AG04450 (cell line): ENCODE data around the gene LAPTM4A. TPM values are rescaled to one million over a fixed set of nuclear protein-coding genes. Genes with fewer than 3 reads are reported as not detected.
"Not testable (repeated sequence)": the region's sequence is repeated elsewhere in the genome, so short reads cannot be mapped to it uniquely, and the experiment has no call there.

Source experiments
- CTCF ChIA-PET: fragments of 300-600, 350-600 bp; formaldehyde crosslinking; extraction: SDS; loops from one replicate; lab custom pipeline; 2022; ENCODE audit warnings: antibody characterized with exemption, inconsistent platforms; lab: Charles Lee
- POLR2A ChIA-PET: fragments of 350-600 bp; formaldehyde crosslinking; extraction: SDS; loops from one replicate; lab custom pipeline; 2021; ENCODE audit warnings: antibody characterized with exemption, inconsistent platforms; lab: Yijun Ruan, JAX
- DNase-seq: peaks from one replicate; pipeline ENCODE4 v3.0.0-alpha.2; 2011; ENCODE audit warnings: low read depth, low spot score
- H3K27ac ChIP-seq: one replicate; pipeline ENCODE4 v1.5.1; 2012; ENCODE audit warnings: low read depth, low read length, control low read depth
- H3K27me3 ChIP-seq: one replicate; pipeline ENCODE4 v1.6.0; 2012; ENCODE audit warnings: low read length; ENCODE audit not compliant: control insufficient read depth, insufficient read depth
- H3K4me3 ChIP-seq: 2 replicates; pipeline ENCODE4 v1.5.1; 2011; ENCODE audit warnings: mild to moderate bottlenecking, low read depth, low read length, control low read depth
- H3K9me3 ChIP-seq: 2 replicates; pipeline ENCODE4 v1.5.1; 2012; ENCODE audit warnings: low read length; ENCODE audit not compliant: control insufficient read depth, insufficient read depth
- CTCF ChIP-seq: IDR thresholded peaks from 2 replicates; pipeline ENCODE4 v1.5.1; 2011; ENCODE audit warnings: low read depth, low read length, control low read depth, inconsistent platforms
- polyA plus RNA-seq: library from polyadenylated mRNA; depleted of rRNA; stranded (reverse); fragments of >200 nt; gene quantifications from 2 replicates; pipeline ENCODE4 v1.2.3, GENCODE V29; 2011

The LAPTM4A gene
- polyA plus RNA-seq, 1 experiment = 1,416 TPM

- POLR2A ChIA-PET = no interaction called here
- H3K27ac ChIP-seq = no peak overlapping the region
- H3K4me3 ChIP-seq = no peak overlapping the region
- peaks cover 2% of the 10 kb centered on the region for H3K27me3 ChIP-seq
- no peak for TF ChIP-seq CTCF
- H3K9me3 ChIP-seq = peaks cover 4% of the 10 kb centered on the region
- CTCF ChIA-PET = interaction anchor here (3.2 kb wide), 1 partner anchor 61 kb away, joined by 13 read pairs; no protein-coding TSS in a partner anchor
- no peak for DNase-seq
Observed at GRCh38 chr2:20076757-20077156, 25.3 kb upstream of the LAPTM4A start.

DNA sequence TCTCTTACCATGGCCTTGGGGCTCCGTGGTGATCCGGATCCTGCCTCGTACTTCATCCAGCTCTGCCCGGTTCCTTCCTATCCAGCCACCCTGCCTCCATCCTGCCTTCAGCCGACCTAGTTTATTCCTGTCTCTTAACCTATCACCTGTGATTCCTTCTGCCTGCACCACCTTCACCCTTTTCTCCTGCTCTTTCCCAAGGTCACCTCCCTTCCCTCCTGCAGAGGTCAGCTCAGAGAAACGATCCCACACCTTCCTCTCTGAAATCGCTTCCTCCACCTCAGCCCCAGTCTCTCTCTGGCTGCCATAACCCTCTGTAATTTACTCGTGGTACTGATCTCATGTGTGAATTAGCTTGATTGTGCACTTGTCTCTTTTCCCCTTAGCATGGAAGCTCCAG is 23.5 kb upstream of the LAPTM4A start:
- Histone ChIP-seq H3K27ac (no peak overlapping the region), H3K9me3 (peaks cover 4% of the 10 kb centered on the region; the same call in 1 of the 2 replicates), H3K4me3 (no peak overlapping the region), H3K27me3 (peaks cover 2% of the 10 kb centered on the region)
- DNase-seq = no peak
- ChIA-PET CTCF (interaction anchor here (0.5 kb wide), 1 partner anchor 270 kb away, joined by 3 read pairs; no protein-coding TSS in a partner anchor), POLR2A (interaction anchor here (1.5 kb wide), 1 partner anchor 23 kb away, joined by 4 read pairs; the partner anchor contains the start of gene LAPTM4A)
- no peak for TF ChIP-seq CTCF

DNA sequence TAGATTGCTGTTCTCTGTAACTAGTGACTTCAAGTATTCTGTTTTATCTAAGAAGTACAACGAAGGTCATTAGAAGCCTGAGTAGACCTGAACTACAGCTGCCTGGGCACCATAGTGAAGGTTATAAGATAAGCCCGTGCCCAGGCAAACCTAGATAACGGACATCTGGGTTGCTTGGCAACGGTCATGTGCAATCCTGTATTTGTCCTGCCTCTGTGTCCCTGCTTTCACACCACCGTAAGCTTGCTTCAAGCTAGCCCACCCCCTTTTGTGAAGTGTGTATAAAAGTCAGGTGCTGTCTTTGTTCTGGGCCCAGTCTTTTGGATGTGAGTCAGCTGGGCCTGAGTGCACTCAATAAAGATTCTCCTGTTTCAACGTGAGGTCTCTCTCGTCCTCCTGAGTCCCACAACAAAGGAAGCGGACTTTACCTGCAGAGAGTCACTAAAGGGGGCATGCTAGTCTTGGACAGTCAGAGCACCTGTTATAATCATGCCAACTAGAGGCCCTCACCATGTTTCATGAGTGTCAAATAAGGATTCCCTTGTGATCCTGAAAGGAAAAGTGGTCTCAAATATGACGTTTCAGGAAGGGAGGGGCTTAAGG is 22.7 kb upstream of the LAPTM4A start:
- not testable (repeated sequence) for H3K27me3 ChIP-seq, H3K4me3 ChIP-seq, H3K9me3 ChIP-seq, H3K27ac ChIP-seq, DNase-seq
- ChIA-PET CTCF (interaction anchor here (0.5 kb wide), 1 partner anchor 271 kb away, joined by 3 read pairs; no protein-coding TSS in a partner anchor), POLR2A (interaction anchor here (1.5 kb wide), 1 partner anchor 22 kb away, joined by 4 read pairs; the partner anchor contains the start of gene LAPTM4A)

DNA sequence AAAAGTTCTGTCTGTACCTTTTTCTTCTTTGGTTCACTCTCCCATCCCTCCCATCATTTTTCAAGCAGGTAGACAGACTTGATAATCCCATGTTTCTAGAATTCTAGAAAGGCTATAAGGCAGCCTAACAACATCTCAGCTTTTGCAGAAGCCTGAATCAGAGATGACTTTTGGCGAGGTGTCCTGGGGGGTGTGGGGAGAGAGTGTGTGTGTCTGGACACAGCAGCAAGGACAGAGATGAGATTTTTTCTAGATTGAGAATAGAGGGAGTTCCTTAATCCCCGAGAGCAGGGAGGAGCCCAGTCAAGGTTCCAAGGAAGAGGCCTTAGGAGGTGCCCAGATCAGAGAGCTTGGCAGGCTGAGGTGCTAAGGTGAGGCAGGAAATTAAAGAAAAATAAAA is 22.0 kb upstream of the LAPTM4A start:
- ChIA-PET CTCF (no interaction called here), POLR2A (interaction anchor here (1.5 kb wide), 1 partner anchor 22 kb away, joined by 4 read pairs; the partner anchor contains the start of gene LAPTM4A)
- Histone ChIP-seq H3K4me3 (no peak overlapping the region), H3K27me3 (peaks cover under 1% of the 10 kb centered on the region), H3K9me3 (peaks cover 4% of the 10 kb centered on the region; the same call in 1 of the 2 replicates), H3K27ac (no peak overlapping the region)
- no peak for TF ChIP-seq CTCF
- no peak for DNase-seq

GRCh38 chr2:20072436-20073158 is 21.2 kb upstream of the LAPTM4A start:
- peak overlapping the region; percentile 100 for H3K27ac ChIP-seq
- ChIA-PET POLR2A (interaction anchor here (1.0 to 5.6 kb wide), 4 partner anchors 10 to 22 kb away, joined by 5 to 44 read pairs (median 10); partner anchors contain the start of gene LAPTM4A), CTCF (no interaction called here)
- no peak overlapping the region; the same call in 1 of the 2 replicates for H3K4me3 ChIP-seq
- H3K27me3 ChIP-seq = no peaks in the 10 kb centered on the region
- DNase-seq = no peak
- no peak for TF ChIP-seq CTCF
- H3K9me3 ChIP-seq = peaks cover 2% of the 10 kb centered on the region; the same call in 1 of the 2 replicates
